Pancreas (tissue), 10 donors: ENCODE results near the gene MLH1. TPM values are rescaled to one million over a fixed set of nuclear protein-coding genes. Genes with fewer than 3 reads are reported as not detected.

Source experiments
- ATAC-seq, 4 donors: fragments of 200-7000 bp; cut with Tn5 transposase; one replicate each; pipeline versions ENCODE4 v1.8.0 to v1.9.1; 2020; ENCODE audit warnings: mild to moderate bottlenecking in 4 of 4, moderate library complexity in 4 of 4
- DNase-seq, 6 donors: peaks; one replicate each; pipeline ENCODE4 v3.0.0-alpha.2; 2020
- FAIRE-seq: peaks from 2 replicates; lab custom pipeline; 2012; peaks lifted over from hg19 to GRCh38; lab: Jason Lieb, UNC
- H3K27ac ChIP-seq, 4 donors: fragments of 200-600 bp; sonication (generic); 1 replicate in 3 of 4; 2 replicates in 1 of 4; pipeline versions ENCODE4 v1.5.0 to v1.8.0; 2020
- H3K27me3 ChIP-seq, 4 donors: fragments of 200-600 bp; one replicate each; pipeline ENCODE4 v1.8.0; 2021
- H3K36me3 ChIP-seq, 3 donors: fragments of 200-600 bp; sonication (generic) in 1 of 3; one replicate each; pipeline versions ENCODE4 v1.5.0 to v1.8.0; 2020 to 2021
- H3K4me1 ChIP-seq, 3 donors: fragments of 200-600 bp; one replicate each; pipeline ENCODE4 v1.8.0; 2021
- H3K4me3 ChIP-seq, 4 donors: fragments of 200-600 bp; sonication (generic) in 2 of 4; one replicate each; pipeline versions ENCODE4 v1.5.0 to v1.8.0; 2020 to 2021
- H3K9me3 ChIP-seq, 4 donors: fragments of 200-600 bp; one replicate each; pipeline ENCODE4 v1.8.0; 2021
- CTCF ChIP-seq, 4 donors: fragments of 200-600 bp; sonication (generic) in 3 of 4; IDR thresholded peaks; one replicate each; pipeline versions ENCODE4 v1.5.0 to v1.8.0; 2021; ENCODE audit warnings: antibody characterized with exemption in 4 of 4
- WGBS, 2 donors: extraction: QIAGEN DNeasy Blood & Tissue Kit; methylation state at CpG; one replicate each; pipeline ENCODE4 v1.1.7; 2013; 5-methylcytosine and 5-hydroxymethylcytosine counted together
- intact Hi-C, 3 donors: fragments of 100-400 bp; cut with DNase I; formaldehyde crosslinking; loops; one replicate each; pipeline versions ENCODE4 v1.11.1 to v1.14.2; 2022
- polyA plus RNA-seq, 2 donors: library from polyadenylated mRNA; stranded (reverse); fragments of 200-250 nt; gene quantifications; one replicate each; pipeline ENCODE4 v1.2.3, GENCODE V29; 2013
- total RNA-seq, 6 donors: library from RNA; stranded (reverse); fragmentation: NEBNext Ultra II Directional in 4 of 6; extraction: Animal tissue kit (Norgen Biotek cat#: 25700) in 4 of 6; gene quantifications; one replicate each; pipeline versions ENCODE4 v1.2.1 to v1.2.4, GENCODE V29; 2021 to 2023
- donor health status: healthy with polysubstance abuse.
- donor health status: DM: no; HTN: no; CAD: no; lungs with moderate emphysema.
- donor health status: DM: no; HTN: no; CAD: no.
- donor health status: control.
- donor health status: control.
- donor health status: Bipolar disorder and iron deficiency.
- donor health status: DM: yes; HTN: yes; CAD: no.
- donor health status: DM: no; HTN: no; CAD: no.
- donor health status: DM: no; HTN: no; CAD: no.
- donor health status: DM: yes; HTN: yes; CAD: no.

MLH1 gene
- total RNA-seq = 10 to 100 TPM in 5 of 6 donors, 1 to 10 TPM in 1; 7.9 to 16.4 (median 13.3) TPM
- 10 to 100 TPM in 1 of 2 donors, 1 to 10 TPM in 1; 8.3 to 15.3 TPM for polyA plus RNA-seq

DNA sequence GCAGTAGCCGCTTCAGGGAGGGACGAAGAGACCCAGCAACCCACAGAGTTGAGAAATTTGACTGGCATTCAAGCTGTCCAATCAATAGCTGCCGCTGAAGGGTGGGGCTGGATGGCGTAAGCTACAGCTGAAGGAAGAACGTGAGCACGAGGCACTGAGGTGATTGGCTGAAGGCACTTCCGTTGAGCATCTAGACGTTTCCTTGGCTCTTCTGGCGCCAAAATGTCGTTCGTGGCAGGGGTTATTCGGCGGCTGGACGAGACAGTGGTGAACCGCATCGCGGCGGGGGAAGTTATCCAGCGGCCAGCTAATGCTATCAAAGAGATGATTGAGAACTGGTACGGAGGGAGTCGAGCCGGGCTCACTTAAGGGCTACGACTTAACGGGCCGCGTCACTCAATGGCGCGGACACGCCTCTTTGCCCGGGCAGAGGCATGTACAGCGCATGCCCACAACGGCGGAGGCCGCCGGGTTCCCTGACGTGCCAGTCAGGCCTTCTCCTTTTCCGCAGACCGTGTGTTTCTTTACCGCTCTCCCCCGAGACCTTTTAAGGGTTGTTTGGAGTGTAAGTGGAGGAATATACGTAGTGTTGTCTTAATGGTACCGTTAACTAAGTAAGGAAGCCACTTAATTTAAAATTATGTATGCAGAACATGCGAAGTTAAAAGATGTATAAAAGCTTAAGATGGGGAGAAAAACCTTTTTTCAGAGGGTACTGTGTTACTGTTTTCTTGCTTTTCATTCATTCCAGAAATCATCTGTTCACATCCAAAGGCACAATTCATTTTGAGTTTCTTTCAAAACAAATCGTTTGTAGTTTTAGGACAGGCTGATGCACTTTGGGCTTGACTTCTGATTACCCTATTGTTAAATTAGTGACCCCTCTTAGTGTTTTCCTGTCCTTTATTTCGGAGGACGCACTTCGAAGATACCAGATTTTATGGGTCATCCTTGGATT is at the start of gene MLH1:
Gene MLH1, plus strand, starts transcription at position 193 of the 958 bp plus-strand sequence. Its CDS starts 30 bp downstream, at position 223.
- intact Hi-C loops = no loop called here
- 0 to 1% methylated on average over 47 of the region's 47 CpGs for WGBS, 2 donors

DNA sequence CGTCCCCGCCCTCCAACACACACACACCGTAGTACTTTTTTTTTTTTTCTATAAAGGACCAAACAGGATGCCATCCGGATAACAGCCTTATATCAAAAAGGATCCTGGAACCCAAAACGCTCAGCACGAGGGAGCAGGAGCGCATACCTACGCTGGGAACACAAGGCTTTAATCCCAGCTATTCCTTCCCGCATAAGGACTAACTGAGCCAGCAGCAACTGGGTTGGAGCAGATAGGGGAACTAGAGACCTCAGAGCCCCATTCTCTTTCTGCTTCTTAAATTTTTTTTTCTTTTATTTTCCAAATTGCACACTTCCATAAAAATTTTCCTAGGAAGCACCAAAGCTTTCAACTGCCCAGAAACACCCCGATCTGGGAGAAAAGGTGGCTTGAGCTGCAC is 49.7 kb upstream of the MLH1 start:
- TF ChIP-seq CTCF (IDR thresholded peaks at IDR 0.05) = no peak
- WGBS, 2 donors = 39 to 54% methylated on average over 10 of the region's 10 CpGs
- no peak for ATAC-seq
- no peaks in the 10 kb centered on the region for H3K9me3 ChIP-seq
- no peaks in the 10 kb centered on the region for H3K27me3 ChIP-seq
- no peaks in the 10 kb centered on the region for H3K36me3 ChIP-seq
- peak overlapping the region; percentile 66 to 85 (median 70) for H3K4me3 ChIP-seq
- DNase-seq = no peak
- FAIRE-seq = no peak
- peaks cover 0 to 4% (median 0%) of the 10 kb centered on the region in 3 donors for H3K4me1 ChIP-seq
- H3K27ac ChIP-seq = peak overlapping the region in 1 of 4 donors; percentile 22
- intact Hi-C loops = no loop called here

More for the DNA sequence above, at the start of gene MLH1:
- peaks cover 24 to 39% (median 35%) of the 10 kb centered on the region in 3 donors for H3K4me1 ChIP-seq
- FAIRE-seq = peak; percentile 23
- no peaks in the 10 kb centered on the region for H3K9me3 ChIP-seq
- H3K4me3 ChIP-seq = peak within 1 kb of the TSS; percentile 53 to 73 (median 57)
- TF ChIP-seq CTCF (IDR thresholded peaks at IDR 0.05) = no peak
- no peaks in the 10 kb centered on the region for H3K27me3 ChIP-seq
- peaks cover 0 to 16% (median 0%) of the 10 kb centered on the region in 3 donors for H3K36me3 ChIP-seq
- peak within 1 kb of the TSS; percentile 97 to 99 (median 98) for H3K27ac ChIP-seq
- peak; percentile 93 to 100 (median 96) for DNase-seq
- peak; percentile 91 to 96 (median 92) for ATAC-seq

DNA sequence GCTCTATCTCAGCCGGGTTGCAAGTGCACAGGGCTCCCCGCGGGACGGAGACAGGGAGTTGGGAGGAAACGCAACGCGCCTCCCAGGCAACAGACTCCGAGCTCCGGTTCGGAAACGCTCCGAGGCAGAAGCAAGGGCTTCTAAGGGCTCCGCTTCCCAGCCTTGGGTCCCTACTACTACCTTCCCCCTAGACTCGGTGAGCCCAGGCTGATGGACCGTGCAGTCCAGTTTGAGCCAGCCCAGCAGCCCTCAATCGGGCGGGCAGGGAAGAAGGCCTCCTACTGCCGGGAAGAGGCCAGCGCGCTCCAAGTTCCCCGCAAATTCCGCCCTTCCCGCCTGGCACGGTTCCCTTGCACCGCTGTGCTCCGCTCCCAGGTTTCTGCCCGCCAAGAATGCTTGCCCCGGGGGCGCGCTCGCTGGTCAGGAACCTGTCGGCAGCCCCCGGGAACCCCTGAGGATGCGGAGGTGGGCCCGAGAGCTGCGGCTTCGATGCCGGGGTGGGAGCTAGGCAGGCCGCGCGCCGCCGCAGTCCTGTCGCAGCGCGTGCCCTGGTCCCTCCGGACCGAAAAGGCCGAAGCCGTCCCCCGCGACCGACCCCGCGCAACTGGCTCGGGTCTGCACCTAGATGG is 49.2 kb upstream of the MLH1 start:
- Histone ChIP-seq H3K4me3 (peak overlapping the region; percentile 66 to 85 (median 70)), H3K9me3 (no peaks in the 10 kb centered on the region), H3K27ac (peak overlapping the region in 3 of 4 donors; percentile 22 to 52 (median 31)), H3K36me3 (no peaks in the 10 kb centered on the region), H3K27me3 (no peaks in the 10 kb centered on the region), H3K4me1 (peaks cover 0 to 4% (median 0%) of the 10 kb centered on the region in 3 donors)
- TF ChIP-seq CTCF (IDR thresholded peaks at IDR 0.05) = no peak
- intact Hi-C loops = no loop called here
- 0 to 1% methylated on average over 53 to 56 of the region's 56 CpGs for WGBS, 2 donors
- ATAC-seq (peak; percentile 76 to 90 (median 86)), DNase-seq (peak; percentile 58 to 85 (median 67)), FAIRE-seq (no peak)

- FAIRE-seq (no peak), DNase-seq (peak; percentile 25 to 76 (median 49)), ATAC-seq (peak; percentile 67 to 69 (median 68))
- intact Hi-C loops = no loop called here
- H3K27me3 ChIP-seq = no peaks in the 10 kb centered on the region
- no peaks in the 10 kb centered on the region for H3K9me3 ChIP-seq
- H3K36me3 ChIP-seq = no peaks in the 10 kb centered on the region
- H3K27ac ChIP-seq = peak within 1 kb of the TSS in 3 of 4 donors; percentile 22 to 52 (median 31)
- TF ChIP-seq CTCF (IDR thresholded peaks at IDR 0.05) = no peak
- peak within 1 kb of the TSS; percentile 66 to 85 (median 70) for H3K4me3 ChIP-seq
- 3% methylated on average over 62 to 68 of the region's 68 CpGs for WGBS, 2 donors
- H3K4me1 ChIP-seq = peaks cover 0 to 4% (median 0%) of the 10 kb centered on the region in 3 donors
Observed at GRCh38 chr3:36944641-36945270, 48.6 kb upstream of the MLH1 start, which contains the start of gene TRANK1. TRANK1 (minus strand) TSS chr3:36945054; CDS start chr3:36944809, 245 bp downstream.
